ENCODE results near the gene ARPC5L.

Gene ARPC5L

GRCh38 chr9:124886866-124887492 is 25.0 kb downstream of the ARPC5L start:
- no peak for DNase-seq
- Histone ChIP-seq H3K4me2 (ENCODE audit: low read length, poor library complexity, severe bottlenecking) (no peak overlapping the region), H3K4me3 (ENCODE audit: insufficient read depth in 1 of 2, low read depth in 1 of 2, low read length in 2 of 2) (no peak overlapping the region), H3K18ac (ENCODE audit: low read depth in 1 of 2, low read length in 2 of 2) (no peak overlapping the region), H3K9me3 (ENCODE audit: control insufficient read depth, low read length) (no peaks in the 10 kb centered on the region), H2AFZ (ENCODE audit: low read depth, low read length) (no peak overlapping the region), H4K8ac (ENCODE audit: low read length) (no peak overlapping the region), H2BK15ac (ENCODE audit: low read depth, poor library complexity, severe bottlenecking) (no peak overlapping the region), H3K14ac (ENCODE audit: low read length in 2 of 2) (no peak overlapping the region), H2BK12ac (ENCODE audit: low read length in 2 of 2) (no peak overlapping the region), H3K27ac (ENCODE audit: low read length, poor library complexity, severe bottlenecking) (no peak overlapping the region), H3K9ac (ENCODE audit: low read length) (no peak overlapping the region), H3K23ac (ENCODE audit: low read length in 2 of 2) (no peak overlapping the region), H2AK5ac (ENCODE audit: low read length, severe bottlenecking) (no peak overlapping the region), H3K36me3 (ENCODE audit: control insufficient read depth in 1 of 2, insufficient read depth in 2 of 2, low read depth in 1 of 2, low read length in 2 of 2) (peaks cover 62 to 76% of the 10 kb centered on the region in 2 experiments), H2BK120ac (ENCODE audit: low read depth, low read length) (no peak overlapping the region), H3K4me1 (ENCODE audit: control insufficient read depth, insufficient read depth, low read depth, low read length) (peaks cover 7% of the 10 kb centered on the region), H3K79me1 (replicated peaks; ENCODE audit: low read length, poor library complexity, severe bottlenecking) (peaks cover 2% of the 10 kb centered on the region), H2BK5ac (ENCODE audit: low read depth, low read length, poor library complexity, severe bottlenecking) (no peak overlapping the region), H4K91ac (ENCODE audit: low read length) (peak overlapping the region; percentile 7), H3K27me3 (ENCODE audit: control insufficient read depth in 1 of 2, insufficient read depth in 1 of 2, low read length in 2 of 2) (no peaks in the 10 kb centered on the region), H3K4ac (ENCODE audit: low read depth in 1 of 2, low read length in 2 of 2) (no peak overlapping the region)
- 95% methylated on average over 16 of the region's 17 CpGs for WGBS

- no peak overlapping the region for H4K8ac ChIP-seq (ENCODE audit: low read length)
- H3K4me2 ChIP-seq (ENCODE audit: low read length, poor library complexity, severe bottlenecking): no peak overlapping the region
- H3K27me3 ChIP-seq (ENCODE audit: control insufficient read depth in 1 of 2, insufficient read depth in 1 of 2, low read length in 2 of 2): no peaks in the 10 kb centered on the region
- no peaks in the 10 kb centered on the region for H3K4me1 ChIP-seq (ENCODE audit: control insufficient read depth, insufficient read depth, low read depth, low read length)
- H3K9me3 ChIP-seq (ENCODE audit: control insufficient read depth, low read length): no peaks in the 10 kb centered on the region
- H3K36me3 ChIP-seq (ENCODE audit: control insufficient read depth in 1 of 2, insufficient read depth in 2 of 2, low read depth in 1 of 2, low read length in 2 of 2): peaks cover 54 to 69% of the 10 kb centered on the region in 2 experiments
- H2BK15ac ChIP-seq (ENCODE audit: low read depth, poor library complexity, severe bottlenecking): no peak overlapping the region
- H3K4ac ChIP-seq (ENCODE audit: low read depth in 1 of 2, low read length in 2 of 2): no peak overlapping the region
- H3K79me1 ChIP-seq (replicated peaks; ENCODE audit: low read length, poor library complexity, severe bottlenecking): no peaks in the 10 kb centered on the region
- H3K23ac ChIP-seq (ENCODE audit: low read length in 2 of 2): no peak overlapping the region
- no peak overlapping the region for H3K9ac ChIP-seq (ENCODE audit: low read length)
- H3K4me3 ChIP-seq (ENCODE audit: insufficient read depth in 1 of 2, low read depth in 1 of 2, low read length in 2 of 2): no peak overlapping the region
- no peak overlapping the region for H3K14ac ChIP-seq (ENCODE audit: low read length in 2 of 2)
- H2BK5ac ChIP-seq (ENCODE audit: low read depth, low read length, poor library complexity, severe bottlenecking): no peak overlapping the region
- no peak overlapping the region for H2BK120ac ChIP-seq (ENCODE audit: low read depth, low read length)
- H2AFZ ChIP-seq (ENCODE audit: low read depth, low read length): no peak overlapping the region
- H2AK5ac ChIP-seq (ENCODE audit: low read length, severe bottlenecking): no peak overlapping the region
- no peak overlapping the region for H4K91ac ChIP-seq (ENCODE audit: low read length)
- H3K18ac ChIP-seq (ENCODE audit: low read depth in 1 of 2, low read length in 2 of 2): no peak overlapping the region
- no peak overlapping the region for H3K27ac ChIP-seq (ENCODE audit: low read length, poor library complexity, severe bottlenecking)
- WGBS: 95% methylated on average over 5 of the region's 5 CpGs
- no peak for DNase-seq
- no peak overlapping the region for H2BK12ac ChIP-seq (ENCODE audit: low read length in 2 of 2)
Observed at GRCh38 chr9:124887832-124888231, 25.9 kb downstream of the ARPC5L start.

- no peak overlapping the region for H3K4me2 ChIP-seq (ENCODE audit: low read length, poor library complexity, severe bottlenecking)
- H3K27me3 ChIP-seq (ENCODE audit: control insufficient read depth in 1 of 2, insufficient read depth in 1 of 2, low read length in 2 of 2): no peaks in the 10 kb centered on the region
- H2AK5ac ChIP-seq (ENCODE audit: low read length, severe bottlenecking): no peak overlapping the region
- no peak overlapping the region for H2BK12ac ChIP-seq (ENCODE audit: low read length in 2 of 2)
- no peaks in the 10 kb centered on the region for H3K9me3 ChIP-seq (ENCODE audit: control insufficient read depth, low read length)
- no peak for DNase-seq
- no peak overlapping the region for H3K18ac ChIP-seq (ENCODE audit: low read depth in 1 of 2, low read length in 2 of 2)
- no peak overlapping the region for H3K27ac ChIP-seq (ENCODE audit: low read length, poor library complexity, severe bottlenecking)
- H3K14ac ChIP-seq (ENCODE audit: low read length in 2 of 2): no peak overlapping the region
- H3K23ac ChIP-seq (ENCODE audit: low read length in 2 of 2): no peak overlapping the region
- WGBS: 98% methylated on average over 13 of the region's 13 CpGs
- peaks cover 61 to 81% of the 10 kb centered on the region in 2 experiments for H3K36me3 ChIP-seq (ENCODE audit: control insufficient read depth in 1 of 2, insufficient read depth in 2 of 2, low read depth in 1 of 2, low read length in 2 of 2)
- H2BK15ac ChIP-seq (ENCODE audit: low read depth, poor library complexity, severe bottlenecking): no peak overlapping the region
- no peaks in the 10 kb centered on the region for H3K4me1 ChIP-seq (ENCODE audit: control insufficient read depth, insufficient read depth, low read depth, low read length)
- no peak overlapping the region for H2BK5ac ChIP-seq (ENCODE audit: low read depth, low read length, poor library complexity, severe bottlenecking)
- no peak overlapping the region for H2AFZ ChIP-seq (ENCODE audit: low read depth, low read length)
- no peak overlapping the region for H3K4me3 ChIP-seq (ENCODE audit: insufficient read depth in 1 of 2, low read depth in 1 of 2, low read length in 2 of 2)
- H4K8ac ChIP-seq (ENCODE audit: low read length): no peak overlapping the region
- no peak overlapping the region for H2BK120ac ChIP-seq (ENCODE audit: low read depth, low read length)
- no peak overlapping the region for H3K4ac ChIP-seq (ENCODE audit: low read depth in 1 of 2, low read length in 2 of 2)
- H3K9ac ChIP-seq (ENCODE audit: low read length): no peak overlapping the region
- peak overlapping the region; percentile 11 for H4K91ac ChIP-seq (ENCODE audit: low read length)
- peaks cover 2% of the 10 kb centered on the region for H3K79me1 ChIP-seq (replicated peaks; ENCODE audit: low read length, poor library complexity, severe bottlenecking)
Observed at GRCh38 chr9:124889006-124889405, 27.1 kb downstream of the ARPC5L start.

GRCh38 chr9:124890179-124890578 is 28.2 kb downstream of the ARPC5L start:
- no peak overlapping the region for H3K14ac ChIP-seq (ENCODE audit: low read length in 2 of 2)

More at GRCh38 chr9:124890179-124890578, 28.2 kb downstream of the ARPC5L start:
- H2BK15ac ChIP-seq (ENCODE audit: low read depth, poor library complexity, severe bottlenecking): no peak overlapping the region
- H2AFZ ChIP-seq (ENCODE audit: low read depth, low read length): no peak overlapping the region
- no peak overlapping the region for H2BK5ac ChIP-seq (ENCODE audit: low read depth, low read length, poor library complexity, severe bottlenecking)
- peaks cover 4% of the 10 kb centered on the region for H3K79me1 ChIP-seq (replicated peaks; ENCODE audit: low read length, poor library complexity, severe bottlenecking)
- no peak overlapping the region for H3K18ac ChIP-seq (ENCODE audit: low read depth in 1 of 2, low read length in 2 of 2)
- no peak overlapping the region for H2BK120ac ChIP-seq (ENCODE audit: low read depth, low read length)
- H3K4me1 ChIP-seq (ENCODE audit: control insufficient read depth, insufficient read depth, low read depth, low read length): no peaks in the 10 kb centered on the region
- H3K27ac ChIP-seq (ENCODE audit: low read length, poor library complexity, severe bottlenecking): no peak overlapping the region
- H3K4ac ChIP-seq (ENCODE audit: low read depth in 1 of 2, low read length in 2 of 2): no peak overlapping the region
- no peak overlapping the region for H4K8ac ChIP-seq (ENCODE audit: low read length)
- H3K9me3 ChIP-seq (ENCODE audit: control insufficient read depth, low read length): no peaks in the 10 kb centered on the region
- peaks cover 64 to 79% of the 10 kb centered on the region in 2 experiments for H3K36me3 ChIP-seq (ENCODE audit: control insufficient read depth in 1 of 2, insufficient read depth in 2 of 2, low read depth in 1 of 2, low read length in 2 of 2)
- no peak overlapping the region for H4K91ac ChIP-seq (ENCODE audit: low read length)
- H3K27me3 ChIP-seq (ENCODE audit: control insufficient read depth in 1 of 2, insufficient read depth in 1 of 2, low read length in 2 of 2): no peaks in the 10 kb centered on the region
- no peak overlapping the region for H3K9ac ChIP-seq (ENCODE audit: low read length)
- no peak overlapping the region for H2AK5ac ChIP-seq (ENCODE audit: low read length, severe bottlenecking)
- H3K23ac ChIP-seq (ENCODE audit: low read length in 2 of 2): no peak overlapping the region
- H3K4me3 ChIP-seq (ENCODE audit: insufficient read depth in 1 of 2, low read depth in 1 of 2, low read length in 2 of 2): no peak overlapping the region
- no peak overlapping the region for H2BK12ac ChIP-seq (ENCODE audit: low read length in 2 of 2)
- over 99% methylated on average over 7 of the region's 7 CpGs for WGBS
- H3K4me2 ChIP-seq (ENCODE audit: low read length, poor library complexity, severe bottlenecking): no peak overlapping the region
- DNase-seq: no peak

All from mesenchymal stem cell (in vitro differentiated cells and primary cell).